GM18502 (cell line): Measurements from ENCODE around the gene SRPK1.

Source experiments
- ATAC-seq: cut with Tn5 transposase; IDR thresholded peaks from one replicate; pipeline ENCODE4 v1.9.1; 2021; ENCODE audit warnings: mild to moderate bottlenecking; ENCODE audit not compliant: unreplicated experiment, poor library complexity

SRPK1 gene

GRCh38 chr6:35905141-35905785 is 15.6 kb downstream of the SRPK1 start:
- ATAC-seq: no peak

DNA sequence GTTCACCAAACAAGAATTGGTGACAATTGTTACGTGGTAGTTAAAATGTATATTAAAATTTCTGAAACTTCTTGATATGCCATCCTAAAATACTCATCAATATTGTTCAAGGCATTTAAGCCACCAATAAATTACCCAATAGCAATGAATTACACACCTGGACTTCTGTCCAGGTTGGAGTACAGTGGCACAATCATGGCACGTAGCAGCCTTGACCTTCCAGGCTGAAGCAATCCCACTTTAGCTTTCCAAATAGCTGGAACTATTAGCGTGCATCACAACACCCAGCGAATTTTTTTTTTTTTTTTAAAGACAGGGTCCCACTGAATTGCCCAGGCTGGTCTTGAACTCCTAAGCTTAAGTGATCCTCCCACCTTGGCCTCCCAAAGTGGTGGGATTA is 17.2 kb downstream of the SRPK1 start:
- no peak for ATAC-seq

DNA sequence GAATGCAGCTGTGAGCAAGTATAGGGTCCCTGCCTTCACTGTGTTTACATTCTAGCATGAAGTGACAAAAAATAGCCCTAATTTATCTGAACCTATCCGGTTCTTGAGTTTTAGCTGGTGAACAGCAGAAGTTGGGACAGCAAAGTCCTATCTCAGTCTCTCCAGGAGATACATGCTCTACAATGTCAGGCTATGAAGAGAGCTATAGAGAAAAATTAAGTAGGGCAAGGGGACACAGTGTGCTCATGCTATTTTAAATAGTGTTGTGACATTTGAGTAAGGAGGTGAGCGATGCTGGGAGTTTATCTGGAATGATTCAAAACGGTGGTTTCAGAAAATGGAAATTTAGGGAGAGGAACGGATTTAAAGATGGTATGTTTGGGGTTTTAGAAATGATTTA is 20.4 kb downstream of the SRPK1 start:
- no peak for ATAC-seq

DNA sequence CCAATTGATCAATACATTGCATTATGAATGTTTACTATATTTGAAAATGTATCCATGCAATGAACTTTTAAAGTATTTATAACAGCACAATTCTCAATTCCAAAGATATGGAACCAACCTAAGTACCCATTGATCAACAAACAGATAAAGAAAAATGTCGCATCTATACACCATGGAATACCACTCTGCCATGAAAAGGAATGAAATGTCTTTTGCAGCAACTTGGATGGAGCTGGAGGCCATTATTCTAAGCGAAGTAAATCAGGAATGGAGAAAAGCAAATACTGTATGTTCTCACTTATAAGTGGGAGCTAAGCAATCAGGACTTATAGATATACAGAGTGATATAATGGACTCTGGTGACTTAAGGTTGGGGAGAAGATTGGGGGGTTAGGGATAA is 22.9 kb downstream of the SRPK1 start:
- ATAC-seq: no peak

GRCh38 chr6:35897486-35897885 is 23.4 kb downstream of the SRPK1 start:
- ATAC-seq: no peak

DNA sequence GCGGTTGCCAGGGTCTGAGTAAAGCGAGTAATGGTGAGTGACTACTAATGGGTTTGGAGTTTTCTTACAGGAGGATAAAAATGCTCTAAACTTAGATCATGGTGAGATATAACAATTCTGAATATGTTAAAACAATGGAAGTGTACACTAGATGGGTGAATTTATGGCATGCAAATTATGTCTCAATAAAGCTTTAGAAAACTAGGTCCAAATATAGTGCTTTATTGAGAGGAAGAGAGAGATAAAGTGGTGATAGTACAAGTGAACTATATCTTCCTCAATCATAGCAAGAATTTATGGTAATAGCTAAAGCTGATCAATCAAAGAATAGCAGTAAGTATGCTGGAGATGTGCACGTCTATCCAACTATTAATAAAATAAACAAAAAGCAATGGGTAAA is 23.9 kb downstream of the SRPK1 start:
- ATAC-seq: no peak

DNA sequence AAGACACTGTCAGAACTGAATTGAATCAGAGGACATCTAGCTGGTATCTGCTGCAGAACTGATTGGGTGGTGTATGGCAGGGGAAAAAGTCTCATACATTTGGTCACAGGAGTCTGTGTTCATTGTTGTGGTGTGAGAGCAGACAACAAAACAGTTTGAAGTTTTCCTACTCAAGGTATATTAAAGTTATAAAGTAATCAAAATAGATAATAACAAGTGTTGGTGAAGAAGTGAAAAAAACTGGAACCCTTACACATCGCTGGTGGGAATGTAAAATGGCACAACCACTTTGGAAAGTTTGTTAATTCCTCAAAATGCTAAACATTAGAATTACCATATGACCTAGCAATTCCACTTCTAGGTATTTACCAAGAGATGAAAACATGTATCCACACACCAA is 24.7 kb downstream of the SRPK1 start:
- no peak for ATAC-seq

GRCh38 chr6:35895560-35895959 is 25.3 kb downstream of the SRPK1 start:
- no peak for ATAC-seq

DNA sequence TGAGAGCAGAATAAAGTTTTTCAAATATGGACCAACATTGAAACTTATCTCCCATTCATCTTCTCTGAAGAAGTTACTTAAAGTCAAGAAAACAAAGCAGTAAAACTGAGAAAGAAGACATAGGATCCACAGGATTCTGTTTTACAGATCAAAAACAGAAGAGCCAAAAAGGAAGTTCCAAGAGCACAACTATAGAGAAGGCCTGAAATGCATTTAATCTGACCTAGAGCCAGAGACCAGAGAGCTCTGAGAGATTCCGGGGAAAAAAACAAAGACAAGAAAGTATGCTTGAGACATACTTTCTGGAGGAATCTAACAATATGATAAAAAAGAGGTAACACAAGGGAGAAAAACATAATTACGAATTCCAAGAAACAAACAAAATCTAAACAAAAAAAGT is 26.1 kb downstream of the SRPK1 start:
- no peak for ATAC-seq

- no peak for ATAC-seq
These were observed 27.7 kb downstream of the SRPK1 start for GRCh38 chr6:35893246-35893645.

DNA sequence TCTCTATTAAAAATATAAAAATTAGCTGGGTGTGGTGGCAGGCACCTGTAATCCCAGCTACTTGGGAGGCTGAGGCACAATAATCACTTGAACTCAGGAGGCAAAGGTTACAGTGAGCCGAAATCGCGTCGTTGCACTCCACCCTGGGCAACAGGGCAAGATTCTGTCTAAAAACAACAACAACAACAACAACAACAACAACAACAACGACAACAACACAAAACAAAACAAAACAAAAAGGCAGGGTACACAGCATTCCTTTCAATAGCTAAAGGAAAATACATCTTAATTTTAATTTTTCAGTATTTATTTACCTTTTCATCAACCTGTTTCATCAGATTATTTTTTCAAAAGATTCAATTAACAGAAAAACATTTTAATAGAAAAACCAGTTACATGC is 28.4 kb downstream of the SRPK1 start:
- ATAC-seq: no peak

DNA sequence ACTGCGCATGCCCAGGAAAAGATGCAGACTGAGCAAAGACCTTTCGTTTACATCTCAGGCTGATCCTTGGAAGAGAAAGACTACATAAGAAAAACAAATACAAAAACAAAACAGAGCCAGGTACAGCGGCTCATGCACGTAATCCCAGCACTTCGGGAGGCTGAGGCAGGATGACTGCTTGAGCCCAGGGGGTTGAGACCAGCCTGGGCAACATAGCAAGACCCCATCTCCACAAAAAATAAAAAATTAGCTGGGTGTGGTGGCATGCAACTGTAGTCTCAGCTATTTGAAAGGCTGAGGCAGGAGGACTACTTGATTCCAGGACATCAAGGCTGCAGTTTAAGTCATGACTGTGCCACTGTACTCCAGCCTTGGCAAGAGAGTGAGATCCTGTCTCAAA is 41.7 kb downstream of the SRPK1 start:
- no peak for ATAC-seq

DNA sequence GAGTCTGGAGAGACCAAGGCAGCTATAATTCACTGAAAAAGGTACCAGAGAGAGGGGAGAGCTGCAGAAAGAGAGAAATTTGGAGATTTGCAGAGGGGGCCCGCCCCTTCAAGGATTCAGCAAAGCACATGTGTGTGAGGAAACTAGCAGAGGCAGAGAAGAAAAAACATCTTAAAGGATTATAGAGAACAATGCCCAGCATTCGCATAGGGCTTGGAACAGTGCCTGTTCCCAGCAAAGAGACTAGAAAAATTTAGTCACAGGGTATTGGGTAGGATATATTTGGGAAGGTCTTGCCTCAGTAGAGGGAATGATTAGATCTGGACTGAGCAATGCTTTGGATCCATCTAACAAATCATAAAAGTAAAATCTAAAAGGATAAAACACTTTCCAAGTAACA is 44.0 kb downstream of the SRPK1 start:
- ATAC-seq: no peak

- no peak for ATAC-seq
These were observed 46.2 kb downstream of the SRPK1 start for GRCh38 chr6:35874730-35875129.

- ATAC-seq: no peak
These were observed 61.5 kb downstream of the SRPK1 start for GRCh38 chr6:35859367-35859766.

DNA sequence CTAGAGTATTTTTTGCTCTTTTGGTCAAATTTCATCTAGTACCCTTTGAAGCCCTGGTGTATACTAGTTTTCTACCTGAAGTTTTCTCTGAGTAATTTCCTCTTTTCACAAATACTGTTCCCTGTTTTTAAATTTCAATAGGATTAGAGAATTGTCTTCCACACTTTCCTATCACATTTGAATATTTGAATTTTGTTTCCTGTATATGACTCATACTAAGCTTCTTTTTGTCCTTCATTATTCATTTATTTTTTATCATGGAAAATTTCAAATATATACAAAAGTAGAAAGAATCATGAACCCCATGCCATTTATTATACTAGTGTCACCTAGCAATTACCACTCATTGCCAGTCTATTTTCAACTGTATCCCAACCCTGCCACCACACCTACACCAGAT is 63.0 kb downstream of the SRPK1 start:
- ATAC-seq: no peak

DNA sequence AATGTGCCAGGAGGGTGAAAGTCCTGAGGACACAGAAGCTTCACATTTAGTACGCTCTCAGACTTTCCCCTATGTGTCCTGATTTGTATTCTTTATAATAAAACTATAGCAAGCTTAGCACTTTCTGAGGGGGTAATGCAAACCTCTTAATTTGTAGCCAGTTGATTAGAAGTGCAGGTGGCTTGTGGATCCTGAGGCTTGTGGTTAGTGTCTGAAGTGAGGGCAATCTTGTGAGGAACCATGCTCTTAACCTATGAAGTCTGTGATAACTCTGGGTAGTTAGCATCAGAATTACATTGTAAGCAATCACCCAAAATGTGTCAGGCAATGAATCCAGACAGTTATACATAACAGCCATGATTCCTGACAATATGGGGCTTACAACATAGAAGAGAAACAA is 64.6 kb downstream of the SRPK1 start:
- ATAC-seq: no peak

- ATAC-seq: no peak
These were observed 67.9 kb downstream of the SRPK1 start for GRCh38 chr6:35852994-35853393.

GRCh38 chr6:35850208-35850607 is 70.7 kb downstream of the SRPK1 start:
- no peak for ATAC-seq

- no peak for ATAC-seq
These were observed 76.6 kb downstream of the SRPK1 start for GRCh38 chr6:35844290-35844689.

GRCh38 chr6:35842381-35842780 is 78.5 kb downstream of the SRPK1 start:
- ATAC-seq: no peak

- ATAC-seq: no peak
These were observed 81.9 kb downstream of the SRPK1 start for GRCh38 chr6:35839019-35839418.

GRCh38 chr6:35833536-35833935 is 87.4 kb downstream of the SRPK1 start:
- no peak for ATAC-seq
